Hematopoietic multipotent progenitor cell treated with erythropoietin and hydrocortisone succinate and interleukin-3 and kit ligand, for 4 days (in vitro differentiated cells): ENCODE measurements around the gene ARFGAP1.

Experiments
- DNase-seq: peaks from one replicate; pipeline ENCODE4 v3.0.0-alpha.2; 2015

Gene ARFGAP1

GRCh38 chr20:63310265-63310991, 37.8 kb downstream of the ARFGAP1 start:
- no peak for DNase-seq

- no peak for DNase-seq
Measured at GRCh38 chr20:63311186-63311832, 38.7 kb downstream of the ARFGAP1 start.

GRCh38 chr20:63311833-63312243, 39.2 kb downstream of the ARFGAP1 start:
- DNase-seq: no peak

GRCh38 chr20:63312273-63312672, 39.7 kb downstream of the ARFGAP1 start:
- no peak for DNase-seq

- no peak for DNase-seq
Measured at GRCh38 chr20:63312690-63313348, 40.2 kb downstream of the ARFGAP1 start.

- no peak for DNase-seq
Measured at GRCh38 chr20:63313349-63314014, 40.9 kb downstream of the ARFGAP1 start.

- DNase-seq: no peak
Measured at GRCh38 chr20:63314015-63314471, 41.4 kb downstream of the ARFGAP1 start.

- DNase-seq: no peak
Measured at GRCh38 chr20:63314566-63315239, 42.1 kb downstream of the ARFGAP1 start.

- DNase-seq: no peak
Measured at GRCh38 chr20:63315240-63315689, 42.7 kb downstream of the ARFGAP1 start.

- no peak for DNase-seq
Measured at GRCh38 chr20:63315731-63316491, 43.3 kb downstream of the ARFGAP1 start.

- no peak for DNase-seq
Measured at GRCh38 chr20:63316502-63316921, 43.9 kb downstream of the ARFGAP1 start.

GRCh38 chr20:63317061-63317460, 44.4 kb downstream of the ARFGAP1 start:
- no peak for DNase-seq

- no peak for DNase-seq
Measured at GRCh38 chr20:63317601-63318291, 45.1 kb downstream of the ARFGAP1 start.

GRCh38 chr20:63318391-63319163, 46.0 kb downstream of the ARFGAP1 start:
- no peak for DNase-seq

GRCh38 chr20:63319164-63320040, 46.8 kb downstream of the ARFGAP1 start:
- DNase-seq: no peak

- DNase-seq: no peak
Measured at GRCh38 chr20:63320041-63320511, 47.5 kb downstream of the ARFGAP1 start.

GRCh38 chr20:63320616-63321147, 48.1 kb downstream of the ARFGAP1 start:
- no peak for DNase-seq

GRCh38 chr20:63321148-63321831, 48.7 kb downstream of the ARFGAP1 start:
- no peak for DNase-seq
